Astrocyte (in vitro differentiated cells and primary cell): ENCODE data around the gene DNAH6. TPM values are rescaled to one million over a fixed set of nuclear protein-coding genes. Genes with fewer than 3 reads are reported as not detected.

ENCODE experiments used
- DNase-seq: peaks from one replicate; pipeline ENCODE4 v3.0.0-alpha.2; 2010; ENCODE audit warnings: low read depth
- FAIRE-seq: peaks from 2 replicates; lab custom pipeline; 2011; peaks lifted over from hg19 to GRCh38; lab: Jason Lieb, UNC
- H2AFZ ChIP-seq: 2 replicates; pipeline ENCODE4 v1.6.0; 2012; ENCODE audit warnings: low read depth, low read length, inconsistent platforms
- H3K27ac ChIP-seq: 2 replicates; pipeline ENCODE4 v1.5.1; 2011; ENCODE audit warnings: low read depth, low read length, inconsistent platforms
- H3K27me3 ChIP-seq: 2 replicates; pipeline ENCODE4 v1.6.0; 2011; ENCODE audit warnings: low read length, inconsistent platforms; ENCODE audit not compliant: insufficient read depth
- H3K36me3 ChIP-seq: 2 replicates; pipeline ENCODE4 v1.5.1; 2011; ENCODE audit warnings: low read length, inconsistent platforms; ENCODE audit not compliant: insufficient read depth
- H3K4me1 ChIP-seq: 2 replicates; pipeline ENCODE4 v1.5.1; 2011; ENCODE audit warnings: low read length, inconsistent platforms; ENCODE audit not compliant: insufficient read depth
- H3K4me2 ChIP-seq: 2 replicates; pipeline ENCODE4 v1.6.0; 2012; ENCODE audit warnings: low read length, inconsistent platforms
- H3K4me3 ChIP-seq: 2 replicates; pipeline ENCODE4 v1.5.1; 2011; ENCODE audit warnings: low read depth, mild to moderate bottlenecking, low read length, inconsistent platforms; ENCODE audit not compliant: insufficient read depth
- H3K79me2 ChIP-seq: 2 replicates; pipeline ENCODE4 v1.6.0; 2012; ENCODE audit warnings: mild to moderate bottlenecking, low read length, inconsistent platforms; ENCODE audit not compliant: insufficient read depth
- H3K9ac ChIP-seq: 2 replicates; pipeline ENCODE4 v1.6.0; 2012; ENCODE audit warnings: mild to moderate bottlenecking, low read length, inconsistent platforms
- H3K9me3 ChIP-seq: 2 replicates; pipeline ENCODE4 v1.5.1; 2012; ENCODE audit warnings: low read depth, mild to moderate bottlenecking, low read length, inconsistent platforms; ENCODE audit not compliant: insufficient read depth
- H4K20me1 ChIP-seq: 2 replicates; pipeline ENCODE4 v1.6.0; 2012; ENCODE audit warnings: low read length, inconsistent platforms; ENCODE audit not compliant: insufficient read depth
- H3K27ac Mint-ChIP-seq: one replicate; pipeline ENCODE4 v1.8.0; 2021; ENCODE audit warnings: mild to moderate bottlenecking, mixed read lengths; ENCODE audit not compliant: unreplicated experiment
- H3K27me3 Mint-ChIP-seq: one replicate; pipeline ENCODE4 v1.8.0; 2021; ENCODE audit warnings: low read depth, mixed read lengths; ENCODE audit not compliant: unreplicated experiment
- H3K36me3 Mint-ChIP-seq: one replicate; pipeline ENCODE4 v1.8.0; 2021; ENCODE audit warnings: low read depth, mixed read lengths; ENCODE audit not compliant: unreplicated experiment
- H3K4me1 Mint-ChIP-seq: one replicate; pipeline ENCODE4 v1.8.0; 2021; ENCODE audit warnings: low read depth, mixed read lengths; ENCODE audit not compliant: unreplicated experiment
- H3K4me3 Mint-ChIP-seq: one replicate; pipeline ENCODE4 v1.8.0; 2021; ENCODE audit warnings: mild to moderate bottlenecking, moderate library complexity, mixed read lengths; ENCODE audit not compliant: unreplicated experiment
- H3K9me3 Mint-ChIP-seq: one replicate; pipeline ENCODE4 v1.8.0; 2021; ENCODE audit warnings: mild to moderate bottlenecking, mixed read lengths; ENCODE audit not compliant: unreplicated experiment
- CTCF ChIP-seq: IDR thresholded peaks from 2 replicates; pipeline ENCODE4 v1.5.1; 2011; ENCODE audit warnings: low read depth, mild to moderate bottlenecking, inconsistent platforms, low read length, moderate library complexity; ENCODE audit not compliant: insufficient read depth
- EZH2 ChIP-seq: IDR thresholded peaks from 2 replicates; pipeline ENCODE4 v1.6.1; 2012; ENCODE audit warnings: mild to moderate bottlenecking, low read length, inconsistent platforms; ENCODE audit not compliant: insufficient read depth
- total RNA-seq: library from RNA; stranded (reverse); gene quantifications from 2 replicates; pipeline ENCODE4 v1.2.1, GENCODE V29; 2021

DNAH6 gene
- total RNA-seq, 1 donor from 2014 or later, result 0.20 TPM

- H3K79me2 ChIP-seq, result no peaks in the 10 kb centered on the region
- no peaks in the 10 kb centered on the region for H3K27me3 ChIP-seq
- no peak for TF ChIP-seq EZH2
- no peak for TF ChIP-seq CTCF
- H3K27ac ChIP-seq, result no peak overlapping the region
- no peaks in the 10 kb centered on the region for H3K9me3 ChIP-seq
- no peak overlapping the region for H2AFZ ChIP-seq
- H3K4me1 Mint-ChIP-seq, result no peaks in the 10 kb centered on the region
- no peak overlapping the region for H3K9ac ChIP-seq
- peaks cover 2% of the 10 kb centered on the region for H3K27me3 Mint-ChIP-seq
- no peaks in the 10 kb centered on the region for H3K4me1 ChIP-seq
- FAIRE-seq (no peak), DNase-seq (no peak)
- H3K4me2 ChIP-seq, result no peak overlapping the region
- H3K9me3 Mint-ChIP-seq, result no peaks in the 10 kb centered on the region
- H3K36me3 Mint-ChIP-seq, result no peaks in the 10 kb centered on the region
- no peak overlapping the region for H3K4me3 Mint-ChIP-seq
- H3K36me3 ChIP-seq, result no peaks in the 10 kb centered on the region
- no peak overlapping the region for H3K27ac Mint-ChIP-seq
- H3K4me3 ChIP-seq, result no peak overlapping the region
- no peaks in the 10 kb centered on the region for H4K20me1 ChIP-seq
Measured at GRCh38 chr2:84654414-84654813, 138.1 kb downstream of the DNAH6 start.

- Histone ChIP-seq H3K9me3 (no peaks in the 10 kb centered on the region), H3K4me2 (no peak overlapping the region), H3K27me3 (no peaks in the 10 kb centered on the region), H2AFZ (no peak overlapping the region), H3K4me1 (no peaks in the 10 kb centered on the region), H3K4me3 (no peak overlapping the region), H4K20me1 (no peaks in the 10 kb centered on the region), H3K27ac (no peak overlapping the region), H3K9ac (no peak overlapping the region), H3K36me3 (no peaks in the 10 kb centered on the region), H3K79me2 (no peaks in the 10 kb centered on the region)
- Mint-ChIP-seq H3K4me1 (no peaks in the 10 kb centered on the region), H3K9me3 (peaks cover 6% of the 10 kb centered on the region), H3K4me3 (no peak overlapping the region), H3K27me3 (peaks cover 26% of the 10 kb centered on the region), H3K27ac (no peak overlapping the region), H3K36me3 (no peaks in the 10 kb centered on the region)
- DNase-seq, result no peak
- FAIRE-seq, result no peak
- TF ChIP-seq CTCF (no peak), EZH2 (no peak)
Measured at GRCh38 chr2:84669122-84669521, 152.8 kb downstream of the DNAH6 start.

- H3K4me3 Mint-ChIP-seq, result no peak overlapping the region
- H3K79me2 ChIP-seq, result no peaks in the 10 kb centered on the region
- H3K36me3 ChIP-seq, result no peaks in the 10 kb centered on the region
- peaks cover 2% of the 10 kb centered on the region for H3K9me3 Mint-ChIP-seq
- H3K27ac ChIP-seq, result no peak overlapping the region
- no peak overlapping the region for H2AFZ ChIP-seq
- FAIRE-seq, result no peak
- H3K4me1 ChIP-seq, result no peaks in the 10 kb centered on the region
- TF ChIP-seq CTCF (no peak), EZH2 (no peak)
- H3K27me3 Mint-ChIP-seq, result peaks cover 19% of the 10 kb centered on the region
- no peaks in the 10 kb centered on the region for H4K20me1 ChIP-seq
- H3K27me3 ChIP-seq, result no peaks in the 10 kb centered on the region
- no peak overlapping the region for H3K4me3 ChIP-seq
- H3K27ac Mint-ChIP-seq, result no peak overlapping the region
- H3K9me3 ChIP-seq, result no peaks in the 10 kb centered on the region
- no peaks in the 10 kb centered on the region for H3K4me1 Mint-ChIP-seq
- H3K36me3 Mint-ChIP-seq, result no peaks in the 10 kb centered on the region
- no peak overlapping the region for H3K9ac ChIP-seq
- H3K4me2 ChIP-seq, result no peak overlapping the region
- no peak for DNase-seq
Measured at GRCh38 chr2:84674099-84674498, 157.8 kb downstream of the DNAH6 start.
